ENCODE measurements around the gene SLC30A2.

DNA sequence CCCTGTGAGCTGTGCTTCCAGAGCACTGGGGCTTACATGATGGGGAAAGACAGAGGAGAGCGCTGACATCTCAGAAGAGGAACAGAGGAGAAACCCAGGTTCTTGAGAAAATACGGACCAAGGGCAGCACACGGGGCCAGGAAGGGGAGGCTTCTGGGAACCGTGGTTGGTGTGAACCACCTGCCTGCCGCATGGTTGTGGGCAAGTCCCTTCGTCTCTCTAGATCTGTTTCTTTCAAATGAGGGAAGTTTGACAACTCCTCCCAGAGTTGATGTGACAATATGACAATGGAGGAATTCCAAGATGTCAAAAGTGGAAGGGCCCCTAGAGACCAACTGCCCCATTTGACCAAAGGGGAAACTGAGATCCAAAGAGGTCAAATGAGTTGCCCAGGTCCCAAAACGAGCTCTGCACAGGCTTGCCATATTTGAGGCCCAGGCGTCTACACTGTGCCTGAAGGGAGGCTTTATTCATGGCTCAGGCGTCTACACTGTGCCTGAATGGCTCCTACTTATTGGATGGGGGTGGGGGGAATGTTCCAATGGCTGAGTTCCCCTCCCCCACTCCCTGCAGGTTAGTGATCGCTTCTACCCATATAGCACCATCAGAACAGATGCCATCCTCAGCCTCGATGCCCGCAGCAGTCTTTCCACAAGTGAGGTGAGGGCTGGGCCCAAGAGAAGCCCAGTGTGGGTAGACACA, 13.1 kb downstream of the SLC30A2 start:
- no peak for TF ChIP-seq ZFP41 (tag by site-specific recombination; IDR thresholded peaks at IDR 0.05; ENCODE audit: borderline replicate concordance)
- TF ChIP-seq ZNF133 (tag by site-specific recombination; IDR thresholded peaks at IDR 0.05): no peak
- TF ChIP-seq ZNF10 (tag by site-specific recombination; IDR thresholded peaks at IDR 0.05): no peak
- TF ChIP-seq, protein P1, sequence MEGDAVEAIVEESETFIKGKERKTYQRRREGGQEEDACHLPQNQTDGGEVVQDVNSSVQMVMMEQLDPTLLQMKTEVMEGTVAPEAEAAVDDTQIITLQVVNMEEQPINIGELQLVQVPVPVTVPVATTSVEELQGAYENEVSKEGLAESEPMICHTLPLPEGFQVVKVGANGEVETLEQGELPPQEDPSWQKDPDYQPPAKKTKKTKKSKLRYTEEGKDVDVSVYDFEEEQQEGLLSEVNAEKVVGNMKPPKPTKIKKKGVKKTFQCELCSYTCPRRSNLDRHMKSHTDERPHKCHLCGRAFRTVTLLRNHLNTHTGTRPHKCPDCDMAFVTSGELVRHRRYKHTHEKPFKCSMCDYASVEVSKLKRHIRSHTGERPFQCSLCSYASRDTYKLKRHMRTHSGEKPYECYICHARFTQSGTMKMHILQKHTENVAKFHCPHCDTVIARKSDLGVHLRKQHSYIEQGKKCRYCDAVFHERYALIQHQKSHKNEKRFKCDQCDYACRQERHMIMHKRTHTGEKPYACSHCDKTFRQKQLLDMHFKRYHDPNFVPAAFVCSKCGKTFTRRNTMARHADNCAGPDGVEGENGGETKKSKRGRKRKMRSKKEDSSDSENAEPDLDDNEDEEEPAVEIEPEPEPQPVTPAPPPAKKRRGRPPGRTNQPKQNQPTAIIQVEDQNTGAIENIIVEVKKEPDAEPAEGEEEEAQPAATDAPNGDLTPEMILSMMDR (tag by site-specific recombination; IDR thresholded peaks at IDR 0.05): no peak
- no peak for TF ChIP-seq REST (tag by site-specific recombination; IDR thresholded peaks at IDR 0.05)
- TF ChIP-seq RBAK (tag by site-specific recombination; IDR thresholded peaks at IDR 0.05): no peak
